Activated naive CD8-positive, alpha-beta T cell treated with anti-CD3 and anti-CD28 coated beads, Interleukin-2, amount 50 U/mL, for 16 hours (primary cell): ENCODE measurements around the gene PPP2R1A.
"Not testable (repeated sequence)": the region's sequence is repeated elsewhere in the genome, so short reads cannot be mapped to it uniquely, and the experiment has no call there.

Experiments used
- DNase-seq: peaks from one replicate; pipeline ENCODE4 v3.0.0-alpha.2; 2020; ENCODE audit warnings: low read depth, low spot score

PPP2R1A gene

DNA sequence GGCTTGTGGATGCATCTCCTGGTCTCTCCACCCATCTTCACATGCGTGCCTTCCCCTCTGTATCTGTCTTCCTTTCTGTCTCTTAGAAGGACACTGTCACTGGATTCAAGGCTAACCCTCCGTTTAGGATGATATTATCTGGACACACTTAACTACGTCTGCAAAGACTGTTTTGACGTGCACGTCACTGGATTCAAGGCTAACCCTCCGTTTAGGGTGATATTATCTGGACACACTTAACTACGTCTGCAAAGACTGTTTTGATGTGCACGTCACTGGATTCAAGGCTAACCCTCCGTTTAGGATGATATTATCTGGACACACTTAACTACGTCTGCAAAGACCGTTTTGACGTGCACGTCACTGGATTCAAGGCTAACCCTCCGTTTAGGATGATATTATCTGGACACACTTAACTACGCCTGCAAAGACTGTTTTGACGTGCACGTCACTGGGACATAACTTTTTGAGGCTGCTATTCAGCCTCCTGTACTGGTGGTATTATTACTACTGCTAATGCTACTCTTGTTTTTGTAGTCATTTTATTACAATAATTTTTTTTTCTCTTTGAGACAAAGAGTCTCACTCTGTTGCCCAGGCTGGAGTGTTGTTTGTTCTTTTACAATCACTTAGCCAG lies 11.0 kb downstream of the PPP2R1A start:
- DNase-seq: not testable (repeated sequence)

DNA sequence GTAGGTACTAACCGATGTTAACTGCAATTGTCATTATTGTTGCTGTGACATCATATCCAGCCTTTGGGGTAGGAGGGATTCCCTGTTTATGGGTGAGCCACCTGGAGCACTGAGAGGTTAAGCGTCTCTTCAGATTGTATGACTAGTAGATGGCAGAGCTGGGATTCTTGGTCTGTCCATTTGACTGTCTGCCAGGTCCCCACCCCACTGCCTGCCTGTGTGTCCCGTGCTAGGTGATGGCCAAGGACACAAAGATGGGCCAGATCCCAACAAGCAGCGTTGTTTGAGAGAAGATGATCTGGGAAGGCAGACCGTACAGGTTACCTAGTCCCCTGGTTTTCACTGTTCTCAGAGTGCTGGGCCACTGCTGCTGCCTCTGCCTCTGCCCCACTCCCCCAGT lies 16.6 kb downstream of the PPP2R1A start:
- DNase-seq: no peak

DNA sequence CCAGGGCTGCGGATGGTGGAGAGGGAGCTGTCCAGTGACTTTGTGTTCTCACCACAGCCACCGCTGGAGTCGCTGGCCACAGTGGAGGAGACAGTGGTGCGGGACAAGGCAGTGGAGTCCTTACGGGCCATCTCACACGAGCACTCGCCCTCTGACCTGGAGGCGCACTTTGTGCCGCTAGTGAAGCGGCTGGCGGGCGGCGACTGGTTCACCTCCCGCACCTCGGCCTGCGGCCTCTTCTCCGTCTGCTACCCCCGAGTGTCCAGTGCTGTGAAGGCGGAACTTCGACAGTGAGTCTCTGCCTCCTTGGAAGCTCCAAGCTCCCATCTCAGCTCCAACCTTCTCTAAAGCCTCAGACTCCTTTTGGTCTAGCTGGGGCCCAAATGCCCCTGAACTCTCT lies 21.4 kb downstream of the PPP2R1A start:
- DNase-seq: no peak

DNA sequence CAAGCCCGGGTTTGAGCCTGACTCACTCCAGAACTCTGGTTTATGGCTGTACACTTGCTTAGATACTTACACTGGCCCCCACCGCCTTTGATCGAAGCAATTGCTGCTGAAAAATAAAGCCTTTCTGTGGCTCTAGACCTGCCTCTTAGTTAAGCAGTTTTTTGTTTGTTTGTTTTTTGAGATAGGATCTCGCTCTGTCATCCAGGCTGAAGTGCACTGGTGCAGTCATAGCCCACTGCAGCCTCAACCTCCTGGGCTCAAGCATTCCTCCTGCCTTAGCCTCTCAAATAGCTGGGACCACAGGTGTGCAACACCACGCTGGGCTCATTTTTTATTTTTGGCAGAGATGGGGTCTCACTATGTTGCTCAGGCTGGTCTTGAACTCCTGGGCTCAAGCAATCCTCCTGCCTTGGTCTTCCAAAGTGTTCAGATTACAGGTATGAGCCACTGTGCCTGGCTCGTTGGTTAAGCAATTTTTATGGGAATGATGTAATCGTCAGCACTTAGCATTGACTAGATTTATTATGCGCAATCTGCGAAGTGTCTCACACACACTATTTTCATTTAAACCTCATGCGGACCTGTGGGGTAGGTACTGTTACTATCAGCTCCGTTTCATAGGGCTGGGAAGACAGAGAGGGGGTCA lies 22.2 kb downstream of the PPP2R1A start:
- DNase-seq: no peak

DNA sequence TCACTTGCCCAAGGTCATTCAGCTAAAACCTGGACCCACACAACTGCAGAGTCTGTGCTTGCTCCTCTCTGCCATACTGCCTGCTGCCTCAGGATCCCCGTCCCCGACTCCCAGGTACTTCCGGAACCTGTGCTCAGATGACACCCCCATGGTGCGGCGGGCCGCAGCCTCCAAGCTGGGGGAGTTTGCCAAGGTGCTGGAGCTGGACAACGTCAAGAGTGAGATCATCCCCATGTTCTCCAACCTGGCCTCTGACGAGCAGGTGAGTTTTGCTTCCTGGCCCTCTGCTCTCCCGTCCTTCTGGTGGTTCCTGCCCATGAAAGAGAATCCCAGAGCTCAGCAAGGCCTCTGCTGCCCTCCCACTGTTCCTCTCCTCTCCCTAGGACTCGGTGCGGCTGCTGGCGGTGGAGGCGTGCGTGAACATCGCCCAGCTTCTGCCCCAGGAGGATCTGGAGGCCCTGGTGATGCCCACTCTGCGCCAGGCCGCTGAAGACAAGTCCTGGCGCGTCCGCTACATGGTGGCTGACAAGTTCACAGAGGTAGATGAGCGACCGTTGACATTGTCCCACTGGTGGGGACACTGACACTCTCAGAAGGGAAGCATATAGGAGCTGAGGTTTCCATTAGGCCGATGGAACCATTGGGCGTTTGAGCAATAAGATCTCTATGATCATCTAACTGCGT lies 22.9 kb downstream of the PPP2R1A start:
- no peak for DNase-seq

DNA sequence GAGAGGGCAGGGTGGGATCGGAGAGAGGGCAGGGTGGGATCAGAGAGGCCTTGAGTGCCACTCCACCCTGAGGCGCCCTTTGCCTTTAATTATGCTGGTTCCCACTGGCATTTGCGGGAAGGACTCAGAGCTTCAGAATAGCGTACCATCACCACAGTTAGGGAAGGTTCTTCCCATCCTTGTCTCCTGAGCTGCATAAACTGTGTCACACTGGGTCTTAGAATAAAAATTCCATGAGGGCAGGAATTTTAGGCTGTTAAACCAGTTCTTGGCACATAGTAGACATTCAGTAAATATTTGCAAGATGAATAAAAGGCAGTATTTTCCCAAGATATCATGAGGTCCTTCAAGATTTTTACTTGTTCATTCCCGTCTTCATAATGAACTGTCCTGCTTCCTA lies 24.4 kb downstream of the PPP2R1A start:
- DNase-seq: no peak

DNA sequence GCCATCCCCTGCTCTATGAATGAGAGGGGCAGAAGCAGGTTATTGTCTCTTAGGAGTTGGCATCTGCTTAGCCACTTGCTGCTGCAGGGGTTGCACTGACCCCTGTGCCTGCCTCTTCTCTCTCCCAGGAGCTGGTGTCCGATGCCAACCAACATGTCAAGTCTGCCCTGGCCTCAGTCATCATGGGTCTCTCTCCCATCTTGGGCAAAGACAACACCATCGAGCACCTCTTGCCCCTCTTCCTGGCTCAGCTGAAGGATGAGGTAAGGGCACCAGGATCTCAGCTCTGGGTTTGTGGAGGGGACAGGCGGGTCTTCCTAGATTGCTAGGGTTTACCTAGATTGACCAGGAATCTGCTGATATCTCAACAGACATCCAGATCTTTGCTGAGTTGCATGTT lies 26.5 kb downstream of the PPP2R1A start:
- no peak for DNase-seq

DNA sequence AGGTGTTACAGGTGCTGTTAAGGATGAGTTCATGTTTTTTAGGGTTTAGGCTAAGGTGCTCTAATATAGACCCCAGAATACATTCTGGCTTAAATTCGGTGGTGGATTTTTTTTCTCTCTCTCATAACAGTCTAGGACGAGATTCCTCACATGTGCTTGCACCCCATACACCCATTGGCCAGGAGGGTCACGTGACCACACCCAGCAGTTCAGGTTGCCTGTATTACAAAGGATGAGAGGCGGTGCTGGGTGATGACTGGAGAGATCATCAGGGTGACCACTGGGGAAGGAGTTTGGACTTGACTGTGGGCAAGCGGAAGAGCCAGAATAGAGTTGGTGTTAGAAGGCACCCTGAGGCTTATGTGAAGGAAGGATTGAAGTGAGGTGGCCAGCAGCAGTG lies 27.7 kb downstream of the PPP2R1A start:
- no peak for DNase-seq

DNA sequence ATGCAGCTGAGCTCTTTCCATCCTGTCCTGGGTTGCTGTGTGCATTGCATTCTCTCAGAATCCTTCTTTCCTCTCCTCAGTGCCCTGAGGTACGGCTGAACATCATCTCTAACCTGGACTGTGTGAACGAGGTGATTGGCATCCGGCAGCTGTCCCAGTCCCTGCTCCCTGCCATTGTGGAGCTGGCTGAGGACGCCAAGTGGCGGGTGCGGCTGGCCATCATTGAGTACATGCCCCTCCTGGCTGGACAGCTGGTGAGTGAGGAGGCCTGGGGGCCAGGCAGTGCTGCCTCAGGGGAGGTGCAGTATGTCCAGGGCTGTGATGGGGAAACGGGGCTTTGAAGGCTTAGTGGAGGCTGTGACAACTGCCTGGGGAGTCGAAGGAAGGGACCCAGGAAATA lies 29.8 kb downstream of the PPP2R1A start:
- DNase-seq: no peak

DNA sequence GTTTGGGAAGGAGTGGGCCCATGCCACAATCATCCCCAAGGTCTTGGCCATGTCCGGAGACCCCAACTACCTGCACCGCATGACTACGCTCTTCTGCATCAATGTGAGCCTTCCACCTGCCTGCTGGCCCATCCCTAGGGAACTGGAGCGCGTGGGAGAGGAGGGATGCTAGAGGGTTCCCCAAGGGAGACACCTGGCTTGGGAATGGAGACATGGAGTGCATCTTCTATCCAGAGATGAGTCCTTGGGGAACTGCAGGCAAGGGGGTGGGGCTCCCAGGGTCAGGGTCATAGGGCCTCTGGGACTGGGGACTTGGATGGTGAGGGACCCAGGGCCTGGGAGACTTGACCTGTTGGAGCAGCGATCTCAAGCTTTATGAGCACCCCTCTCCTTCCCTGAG lies 31.2 kb downstream of the PPP2R1A start:
- DNase-seq: no peak

DNA sequence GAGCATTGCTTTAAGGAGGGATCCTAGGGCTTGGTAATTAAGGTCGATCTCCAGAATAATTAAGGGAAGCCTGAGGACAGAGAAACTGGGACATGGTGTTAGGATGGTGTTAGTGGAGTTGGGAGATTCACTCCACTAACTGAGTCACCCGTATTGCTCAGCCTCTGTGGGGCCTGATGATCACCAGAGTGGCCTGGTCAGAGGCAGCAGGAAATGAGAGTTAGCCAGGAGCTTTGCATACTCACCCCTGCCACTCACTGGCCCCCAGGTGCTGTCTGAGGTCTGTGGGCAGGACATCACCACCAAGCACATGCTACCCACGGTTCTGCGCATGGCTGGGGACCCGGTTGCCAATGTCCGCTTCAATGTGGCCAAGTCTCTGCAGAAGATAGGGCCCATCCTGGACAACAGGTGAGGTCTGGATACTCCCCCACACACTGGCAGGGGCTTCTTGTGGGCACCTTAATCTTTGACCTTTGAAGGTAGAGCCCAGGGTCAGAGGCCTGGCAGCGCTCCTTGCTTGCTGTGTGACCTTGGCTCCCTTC lies 32.1 kb downstream of the PPP2R1A start:
- DNase-seq: no peak

DNA sequence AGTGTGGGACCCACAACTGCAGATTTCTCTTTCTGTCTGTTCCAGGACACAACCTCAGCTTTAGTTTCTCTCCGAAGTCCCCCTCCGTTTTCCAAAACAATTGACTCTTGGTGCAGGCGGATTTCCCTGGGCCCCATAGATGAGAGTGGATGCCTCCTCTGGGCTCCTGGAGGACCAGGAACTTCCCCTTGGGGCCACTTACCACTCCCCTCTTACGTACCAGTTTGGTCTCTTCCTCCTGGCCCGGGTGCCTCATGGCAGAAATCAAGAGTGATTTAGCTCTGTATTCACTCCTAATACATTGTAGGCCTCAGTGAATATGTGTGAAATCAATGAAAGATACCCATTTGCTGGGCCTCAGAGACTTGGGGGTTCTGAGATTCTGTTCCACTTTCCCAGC lies 34.4 kb downstream of the PPP2R1A start:
- DNase-seq: no peak

DNA sequence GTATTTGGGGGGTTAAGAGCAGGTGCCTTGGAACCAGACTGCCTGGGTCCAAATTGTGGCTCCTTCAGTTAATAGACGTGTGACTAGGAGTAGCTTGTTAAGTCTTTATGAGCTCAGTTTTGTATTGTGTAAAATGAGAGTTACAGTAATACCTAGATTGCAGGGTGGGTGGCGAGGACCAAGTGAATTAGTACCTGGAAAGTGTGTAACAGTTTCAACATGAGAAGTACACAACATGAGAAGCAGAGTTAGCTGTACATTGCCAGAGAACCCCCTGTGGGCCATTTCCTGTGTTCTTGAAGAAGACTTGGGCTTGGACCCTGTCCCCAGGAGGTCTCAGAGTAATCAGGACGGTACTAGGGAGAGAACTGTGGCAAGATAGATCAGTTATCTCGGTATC lies 36.8 kb downstream of the PPP2R1A start:
- no peak for DNase-seq

DNA sequence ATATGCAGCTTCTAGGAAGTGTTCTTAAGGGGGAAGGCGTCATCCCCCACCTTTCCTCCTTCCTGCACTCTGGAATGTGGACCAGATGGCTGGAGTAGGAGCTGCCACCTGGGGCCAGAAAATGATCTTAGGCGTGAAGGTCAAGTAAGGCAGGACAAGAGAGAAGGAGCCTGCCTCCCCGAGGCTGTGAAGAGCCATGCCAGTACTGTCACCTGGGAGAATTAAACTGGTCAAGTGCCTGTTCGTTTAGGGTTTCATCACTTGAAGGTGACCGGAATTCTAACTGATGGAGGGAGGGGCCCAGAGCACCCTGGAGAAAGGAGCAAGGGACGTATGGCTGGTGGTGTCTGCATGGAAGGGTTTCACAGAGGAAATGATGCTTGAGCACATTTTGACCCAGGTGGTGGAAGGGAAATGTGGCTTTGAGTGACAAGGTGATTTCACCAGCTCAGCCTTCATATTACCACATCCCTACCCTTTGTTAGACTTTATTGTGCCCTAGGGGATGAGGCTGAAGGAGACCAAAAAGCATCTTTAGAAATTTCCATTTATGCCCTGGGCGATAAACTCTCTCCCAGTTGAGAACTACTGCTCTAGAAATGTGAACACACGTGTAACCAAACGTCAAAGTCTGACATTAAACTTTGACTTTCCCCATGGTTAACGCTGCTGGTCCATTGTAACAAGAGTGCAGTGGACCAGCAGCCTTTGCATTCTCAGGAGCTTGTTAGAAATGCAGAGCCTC lies 37.5 kb downstream of the PPP2R1A start:
- DNase-seq: no peak

DNA sequence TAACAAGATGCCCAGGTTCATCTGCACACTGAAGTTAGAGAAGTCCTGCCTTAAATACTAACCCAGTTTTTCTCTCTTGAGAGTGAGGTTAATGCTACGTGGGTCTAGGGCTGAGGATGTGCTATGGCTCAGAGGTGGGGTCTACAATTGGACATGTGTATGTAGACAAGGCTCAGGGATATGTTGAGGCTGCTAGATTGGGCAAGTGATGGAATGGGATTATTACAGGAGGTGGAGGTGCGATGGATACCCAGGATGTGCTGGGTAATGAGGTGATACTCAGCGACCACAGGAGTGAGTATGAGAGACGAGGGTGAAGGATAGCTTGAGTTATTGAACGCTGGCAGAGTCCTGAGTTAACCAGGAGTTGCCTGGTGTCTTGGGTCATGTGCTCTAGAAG lies 38.1 kb downstream of the PPP2R1A start:
- no peak for DNase-seq

DNA sequence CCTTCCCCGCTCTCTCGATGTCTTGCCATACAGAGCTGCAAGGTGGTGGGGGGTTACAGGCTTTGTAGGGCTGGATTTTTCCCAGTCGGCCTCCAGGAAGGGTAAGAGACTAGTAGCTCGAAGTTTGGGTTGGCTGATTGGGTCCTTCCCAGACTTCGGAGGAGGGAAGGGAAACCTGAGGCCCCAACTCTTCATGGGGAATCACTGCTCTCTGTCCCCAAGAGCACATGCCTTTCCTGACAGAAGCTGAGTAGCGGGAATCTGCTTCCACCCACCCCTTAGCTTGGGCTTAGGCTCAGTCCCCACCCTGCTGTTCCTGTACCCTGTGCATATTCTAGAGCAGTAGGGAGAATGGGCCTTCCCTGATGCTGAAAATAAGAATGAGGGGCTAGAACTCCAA lies 39.7 kb downstream of the PPP2R1A start:
- DNase-seq: no peak

DNA sequence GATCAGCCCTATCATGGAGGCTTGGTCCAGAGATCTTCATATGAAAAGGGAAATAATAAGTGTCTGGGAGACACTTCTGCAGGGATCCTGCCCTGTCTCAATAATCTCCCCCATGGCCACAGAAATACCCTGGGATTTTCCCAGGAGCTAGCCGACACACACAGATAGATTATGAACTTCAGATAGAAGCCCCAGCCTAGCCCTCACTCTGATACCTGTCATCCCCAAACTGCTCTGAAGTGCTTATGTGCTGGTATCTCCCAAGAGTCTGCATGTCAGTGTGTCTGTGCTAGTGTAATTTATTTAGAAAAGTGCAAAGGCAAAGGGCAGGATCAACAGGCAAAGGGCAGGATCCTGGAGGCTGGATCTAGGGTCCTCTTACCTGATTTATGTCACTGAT lies 40.8 kb downstream of the PPP2R1A start:
- DNase-seq: no peak

DNA sequence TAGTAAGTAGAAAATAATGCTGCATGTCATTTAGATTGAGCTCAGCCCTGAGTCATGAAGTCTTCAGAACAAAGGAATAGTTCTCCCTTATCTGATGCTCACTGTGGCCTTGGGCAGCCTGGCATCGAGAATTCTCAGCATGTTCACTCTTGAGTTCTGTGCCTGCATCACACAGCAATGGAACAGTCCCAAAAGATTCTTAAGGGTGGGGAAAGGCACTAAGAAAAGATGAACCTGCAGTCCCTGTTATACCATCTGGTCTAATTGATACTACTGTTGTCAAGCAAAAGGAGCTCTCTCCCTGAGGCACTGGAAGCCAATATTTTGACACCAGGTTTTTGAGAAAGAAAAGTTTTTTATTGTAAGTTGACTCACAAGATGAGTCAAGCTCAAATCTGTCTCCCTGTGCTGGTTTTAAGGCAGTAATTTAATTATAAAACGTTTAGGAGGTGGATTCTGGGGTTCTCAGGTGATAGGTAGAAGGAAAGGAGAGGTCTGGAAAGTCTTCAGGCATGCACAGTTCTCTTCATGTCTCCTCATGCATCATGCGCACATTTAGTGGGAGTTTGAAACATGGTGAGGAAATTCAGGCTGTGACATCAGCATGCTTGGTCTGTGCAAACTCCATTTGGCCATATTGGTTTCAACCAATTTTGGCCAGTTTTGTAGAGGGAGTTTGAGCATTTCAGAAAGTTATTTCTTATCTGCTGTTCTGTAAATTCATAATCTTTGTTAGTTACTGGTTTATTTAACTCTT lies 41.5 kb downstream of the PPP2R1A start:
- DNase-seq: no peak

DNA sequence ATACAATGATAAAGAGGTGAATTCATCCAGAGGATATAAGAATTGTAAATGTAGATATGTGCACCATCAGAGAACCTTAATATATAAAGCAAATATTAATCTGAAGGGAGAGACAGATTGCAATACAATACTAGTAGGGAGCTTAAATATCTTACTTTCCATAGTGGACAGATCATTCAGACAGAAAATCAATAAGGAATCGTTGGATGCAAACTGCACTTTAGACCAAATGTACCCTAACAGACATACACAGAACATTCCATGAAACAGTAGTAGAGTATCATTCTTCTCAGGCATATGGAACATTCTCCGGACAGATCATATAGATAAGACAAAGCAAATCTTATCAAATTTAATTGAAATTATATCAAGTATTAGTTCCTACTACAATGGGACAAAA lies 44.6 kb downstream of the PPP2R1A start:
- DNase-seq: no peak

DNA sequence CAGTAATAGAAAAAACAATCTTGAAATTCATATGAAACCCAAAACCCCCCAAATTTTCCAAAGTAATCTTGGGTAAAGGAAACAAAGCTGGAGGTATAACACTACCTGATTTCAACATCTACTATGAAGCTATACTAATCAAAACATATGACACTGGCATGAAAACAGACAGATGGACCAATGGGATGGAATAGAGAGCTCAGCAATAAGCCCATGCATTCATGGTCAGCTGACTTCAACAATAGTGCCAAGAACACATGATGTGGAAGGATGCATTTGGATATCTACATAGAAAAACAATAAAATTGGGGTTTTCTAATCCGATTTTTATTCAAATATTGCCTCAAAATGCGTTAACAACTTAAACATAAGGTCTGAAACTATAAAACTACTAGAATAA lies 47.3 kb downstream of the PPP2R1A start:
- DNase-seq: no peak

DNA sequence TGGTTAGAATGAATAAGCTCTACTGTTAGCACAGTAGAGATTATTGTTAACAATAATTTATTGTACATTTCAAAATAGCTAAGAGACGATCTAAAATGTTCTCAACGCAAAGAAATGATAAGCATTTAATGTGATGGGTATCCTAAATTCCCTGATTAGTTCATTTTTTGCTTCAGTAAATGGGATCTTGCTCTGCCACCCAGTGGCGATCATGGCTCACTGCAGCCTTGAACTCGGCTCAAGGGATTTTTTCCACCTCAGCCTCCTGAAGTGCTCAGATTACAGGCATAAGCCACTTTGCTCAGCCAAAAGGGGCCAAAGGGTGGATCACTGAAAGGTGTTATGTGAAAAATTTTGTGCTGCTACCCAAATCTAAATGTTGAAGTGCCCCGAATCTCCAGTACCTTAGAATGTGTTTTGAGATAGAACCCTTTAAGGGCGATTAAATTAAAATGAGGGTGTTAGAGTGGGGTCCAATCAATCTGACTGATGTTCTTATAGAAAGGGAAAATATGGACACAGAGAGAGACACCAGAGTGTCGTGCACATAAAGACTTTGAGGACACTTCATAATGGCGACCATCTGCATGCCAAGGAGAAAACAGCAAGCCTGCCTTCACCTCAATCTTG lies 48.0 kb downstream of the PPP2R1A start:
- DNase-seq: no peak
